ENCODE results near the gene BSG.
"Not testable (repeated sequence)": the region's sequence is repeated elsewhere in the genome, so short reads cannot be mapped to it uniquely, and the experiment has no call there.

The BSG gene

DNA sequence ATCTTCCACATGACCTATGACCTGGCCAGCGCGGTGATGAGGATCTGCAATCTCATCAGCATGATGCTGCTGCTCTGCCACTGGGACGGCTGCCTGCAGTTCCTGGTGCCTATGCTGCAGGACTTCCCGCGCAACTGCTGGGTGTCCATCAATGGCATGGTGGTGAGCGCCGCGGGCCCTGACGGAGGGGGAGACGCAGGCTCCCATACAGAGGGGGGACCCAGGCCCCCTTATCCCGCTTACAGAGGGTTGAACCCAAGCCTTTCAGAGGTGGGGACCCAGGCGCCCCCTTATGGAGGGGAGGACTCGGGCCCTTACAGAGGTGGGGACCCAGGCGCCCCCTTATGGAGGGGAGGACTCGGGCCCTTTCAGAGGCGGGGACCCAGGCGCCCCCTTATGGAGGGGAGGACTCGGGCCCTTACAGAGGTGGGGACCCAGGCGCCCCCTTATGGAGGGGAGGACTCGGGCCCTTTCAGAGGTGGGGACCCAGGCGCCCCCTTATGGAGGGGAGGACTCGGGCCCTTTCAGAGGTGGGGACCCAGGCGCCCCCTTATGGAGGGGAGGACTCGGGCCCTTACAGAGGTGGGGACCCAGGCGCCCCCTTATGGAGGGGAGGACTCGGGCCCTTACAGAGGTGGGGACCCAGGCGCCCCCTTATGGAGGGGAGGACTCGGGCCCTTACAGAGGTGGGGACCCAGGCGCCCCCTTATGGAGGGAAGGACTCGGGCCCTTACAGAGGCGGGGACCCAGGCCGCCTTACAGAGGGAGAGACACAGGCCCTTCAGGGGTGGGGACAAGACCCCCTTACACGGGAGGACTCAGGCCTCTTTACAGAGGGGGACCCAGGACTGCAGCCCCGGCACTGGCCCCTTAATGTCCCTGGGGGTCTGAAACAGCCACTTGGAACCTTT is 32.9 kb downstream of the BSG start:
- not testable (repeated sequence) for DNase-seq

DNA sequence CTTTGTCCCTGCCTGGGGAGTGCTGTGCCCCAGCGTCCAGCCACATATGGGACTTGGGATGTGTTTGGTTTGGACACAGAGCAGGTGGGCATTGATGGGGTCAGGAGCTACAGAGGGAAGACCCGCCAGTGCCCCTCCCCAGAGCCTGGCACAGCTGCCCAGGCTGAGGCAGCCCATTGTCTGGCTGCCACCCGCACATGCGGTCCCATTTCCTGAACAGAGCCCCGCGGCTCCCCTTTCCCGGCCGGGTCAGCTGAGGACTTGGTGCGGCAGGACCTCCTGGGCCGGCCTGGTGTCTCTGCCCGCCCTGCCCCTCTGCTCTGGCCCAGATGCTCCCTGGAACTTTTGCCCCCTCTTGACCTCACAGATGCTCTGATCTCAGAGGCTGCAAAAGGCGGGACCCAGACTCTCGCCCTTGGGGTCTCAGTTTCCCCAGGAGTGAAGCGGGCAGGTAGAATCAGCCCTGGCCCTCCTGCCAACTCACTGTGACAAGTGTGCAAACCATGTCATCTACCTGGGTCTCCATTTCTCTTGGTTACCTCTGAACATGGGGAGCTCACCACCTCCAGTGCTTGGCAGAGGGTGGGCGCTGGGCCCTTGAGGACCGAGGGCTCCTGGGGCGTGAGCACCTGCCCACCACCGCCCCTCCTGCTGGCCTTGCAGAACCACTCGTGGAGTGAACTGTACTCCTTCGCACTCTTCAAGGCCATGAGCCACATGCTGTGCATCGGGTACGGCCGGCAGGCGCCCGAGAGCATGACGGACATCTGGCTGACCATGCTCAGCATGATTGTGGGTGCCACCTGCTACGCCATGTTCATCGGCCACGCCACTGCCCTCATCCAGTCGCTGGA is 35.1 kb downstream of the BSG start:
- no peak for DNase-seq

DNA sequence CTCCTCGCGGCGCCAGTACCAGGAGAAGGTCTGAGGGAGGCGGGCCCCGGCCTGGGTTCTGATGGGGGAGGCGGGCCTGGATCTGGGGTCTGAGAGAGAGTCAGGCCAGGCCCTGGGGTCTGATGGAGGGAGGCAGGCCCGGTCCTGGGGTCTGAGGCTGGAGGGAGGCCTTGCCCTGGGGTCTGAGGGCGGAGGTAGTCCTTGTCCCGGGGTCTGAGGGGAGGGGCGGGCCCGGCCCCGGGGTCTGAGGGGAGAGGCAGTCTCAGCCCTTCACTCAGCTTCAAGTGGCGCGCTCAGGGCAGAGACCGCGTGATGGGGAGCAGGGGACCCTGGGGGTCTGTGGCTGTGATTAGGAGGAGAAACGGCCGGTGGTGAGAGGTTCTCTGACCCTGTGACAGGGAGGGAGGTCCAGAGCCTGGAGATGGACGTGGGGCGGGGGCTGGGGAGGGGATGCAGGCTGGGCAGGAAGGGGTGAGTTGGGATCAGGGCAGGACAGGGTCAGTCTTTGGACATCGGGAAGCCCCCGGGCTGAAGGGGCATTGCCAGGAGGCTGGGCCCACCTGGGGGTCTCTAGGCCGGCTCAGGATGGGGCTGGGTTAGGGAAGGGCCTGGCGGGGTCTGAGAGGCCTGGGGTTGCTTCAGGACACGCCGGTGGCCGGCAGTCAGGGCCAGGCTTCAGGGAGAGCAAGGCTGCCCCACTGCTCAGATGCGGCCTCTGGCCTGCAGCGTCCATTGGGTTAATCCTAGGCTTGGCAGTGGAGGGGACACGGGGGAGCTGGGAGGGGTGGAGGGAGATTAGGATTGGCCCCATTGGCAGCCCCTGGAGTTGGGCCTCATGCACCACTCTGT is 36.0 kb downstream of the BSG start:
- DNase-seq, result no peak

DNA sequence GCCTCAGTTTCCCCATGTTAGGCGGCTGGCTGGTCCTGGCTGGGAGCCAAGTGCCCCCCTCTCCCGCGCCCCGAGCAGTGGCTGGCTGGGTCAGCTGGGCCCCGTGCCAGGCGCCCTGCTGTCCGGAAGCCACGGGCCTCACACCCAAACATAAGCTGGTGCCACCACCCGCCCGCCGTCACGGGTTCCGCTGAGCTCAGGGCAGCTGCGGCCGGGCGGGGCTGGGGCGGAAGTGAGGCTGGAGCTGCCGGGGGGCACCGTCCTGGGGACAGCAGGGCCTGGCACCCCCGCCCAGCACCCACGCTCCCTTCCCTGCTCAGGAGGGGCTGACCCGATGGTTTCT is 36.6 kb downstream of the BSG start:
- no peak for DNase-seq

DNA sequence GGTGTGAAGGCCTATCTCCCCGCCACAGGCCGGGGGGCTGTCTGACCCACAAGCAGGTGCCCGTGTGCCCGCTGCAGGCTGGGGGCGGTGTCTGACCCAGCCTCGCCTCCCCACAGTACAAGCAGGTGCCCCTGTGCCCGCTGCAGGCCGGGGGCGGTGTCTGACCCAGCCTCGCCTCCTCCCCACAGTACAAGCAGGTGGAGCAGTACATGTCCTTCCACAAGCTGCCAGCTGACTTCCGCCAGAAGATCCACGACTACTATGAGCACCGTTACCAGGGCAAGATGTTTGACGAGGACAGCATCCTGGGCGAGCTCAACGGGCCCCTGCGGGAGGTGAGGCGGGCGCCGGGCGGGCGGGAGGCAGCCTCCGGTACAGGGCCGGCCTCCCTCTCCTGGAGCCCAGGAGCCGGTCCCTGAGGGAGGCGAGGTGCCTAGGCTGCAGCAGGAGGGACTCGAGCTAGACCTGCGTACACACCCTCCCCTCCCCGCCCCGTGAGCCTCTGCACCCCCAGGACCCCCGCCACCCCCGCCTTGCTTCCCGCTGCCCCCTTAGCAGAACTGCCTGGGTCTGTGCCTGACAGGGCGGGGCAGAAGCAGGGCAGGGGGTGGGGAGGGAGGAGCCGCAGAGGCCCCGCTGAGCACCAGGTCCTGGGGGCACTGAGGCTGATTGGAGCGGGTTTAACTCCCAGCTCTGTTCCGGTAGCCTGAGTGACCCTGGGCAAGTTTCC is 37.8 kb downstream of the BSG start:
- DNase-seq, result no peak

DNA sequence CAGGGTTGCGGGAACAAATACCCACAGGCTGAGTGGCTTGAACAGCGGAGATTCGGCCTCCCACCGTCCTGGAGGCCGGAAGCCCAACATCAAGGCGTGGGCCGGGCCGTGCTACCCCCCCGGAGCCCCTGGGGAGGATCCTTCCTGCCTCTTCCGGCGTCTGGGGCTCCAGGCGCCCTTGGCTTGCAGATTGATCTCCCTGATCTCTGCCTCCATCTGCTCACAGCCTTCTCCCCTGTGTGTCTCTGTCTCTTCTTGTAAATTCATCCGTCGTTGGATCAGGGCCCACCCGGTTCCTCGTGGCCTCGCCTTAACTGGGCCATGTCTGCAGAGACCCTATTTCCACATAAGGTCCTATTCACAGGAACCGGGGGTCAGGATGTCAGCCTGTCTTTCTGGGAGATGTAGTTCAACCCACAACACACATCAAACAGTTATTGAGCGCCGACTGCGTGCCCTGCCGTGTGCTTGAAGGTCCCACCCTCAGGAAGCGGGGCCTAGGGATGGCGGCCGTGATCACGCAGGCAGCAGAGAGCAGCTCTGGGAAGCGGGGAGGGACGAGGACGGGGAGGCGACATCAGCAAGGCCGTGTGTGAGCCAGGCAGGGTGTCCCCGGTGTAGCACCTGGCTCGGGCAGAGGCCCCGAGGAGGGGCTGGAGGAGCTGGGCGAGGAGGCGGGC is 38.5 kb downstream of the BSG start:
- DNase-seq, result no peak

DNA sequence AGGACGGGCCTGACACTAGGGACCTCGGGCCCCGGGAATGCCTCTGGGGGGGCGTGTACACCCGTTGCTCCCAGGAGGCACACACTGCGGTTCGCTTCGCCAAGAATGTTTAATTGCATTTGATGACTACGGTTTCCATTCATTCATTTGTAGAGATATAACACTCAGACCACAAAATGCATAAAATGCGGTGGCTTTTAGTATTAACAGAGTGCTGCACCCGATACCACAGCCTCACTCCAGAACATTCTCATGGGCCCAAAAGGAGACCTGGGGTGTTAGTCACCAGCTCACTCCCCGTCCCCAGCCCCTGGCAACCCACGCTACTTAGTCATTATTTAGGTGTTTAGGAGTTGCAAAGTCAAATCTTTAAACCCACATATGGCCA is 39.1 kb downstream of the BSG start:
- DNase-seq, result no peak

DNA sequence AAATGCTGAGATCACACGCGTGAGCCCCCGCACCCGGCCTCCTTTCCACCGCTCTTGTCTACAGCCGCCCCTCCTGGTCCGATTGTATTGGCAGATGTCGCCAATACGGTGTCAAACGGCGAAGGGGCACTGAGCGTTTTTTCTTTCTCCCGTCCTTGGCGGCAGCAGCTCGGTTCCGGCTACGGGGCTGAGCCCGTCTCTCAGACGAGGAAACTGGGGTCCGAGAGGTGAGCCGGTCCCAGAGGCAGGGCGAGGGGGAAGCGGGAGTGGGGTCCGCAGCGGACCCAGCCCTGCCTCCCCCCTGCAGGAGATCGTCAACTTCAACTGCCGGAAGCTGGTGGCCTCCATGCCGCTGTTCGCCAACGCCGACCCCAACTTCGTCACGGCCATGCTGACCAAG is 40.5 kb downstream of the BSG start:
- DNase-seq, result no peak

DNA sequence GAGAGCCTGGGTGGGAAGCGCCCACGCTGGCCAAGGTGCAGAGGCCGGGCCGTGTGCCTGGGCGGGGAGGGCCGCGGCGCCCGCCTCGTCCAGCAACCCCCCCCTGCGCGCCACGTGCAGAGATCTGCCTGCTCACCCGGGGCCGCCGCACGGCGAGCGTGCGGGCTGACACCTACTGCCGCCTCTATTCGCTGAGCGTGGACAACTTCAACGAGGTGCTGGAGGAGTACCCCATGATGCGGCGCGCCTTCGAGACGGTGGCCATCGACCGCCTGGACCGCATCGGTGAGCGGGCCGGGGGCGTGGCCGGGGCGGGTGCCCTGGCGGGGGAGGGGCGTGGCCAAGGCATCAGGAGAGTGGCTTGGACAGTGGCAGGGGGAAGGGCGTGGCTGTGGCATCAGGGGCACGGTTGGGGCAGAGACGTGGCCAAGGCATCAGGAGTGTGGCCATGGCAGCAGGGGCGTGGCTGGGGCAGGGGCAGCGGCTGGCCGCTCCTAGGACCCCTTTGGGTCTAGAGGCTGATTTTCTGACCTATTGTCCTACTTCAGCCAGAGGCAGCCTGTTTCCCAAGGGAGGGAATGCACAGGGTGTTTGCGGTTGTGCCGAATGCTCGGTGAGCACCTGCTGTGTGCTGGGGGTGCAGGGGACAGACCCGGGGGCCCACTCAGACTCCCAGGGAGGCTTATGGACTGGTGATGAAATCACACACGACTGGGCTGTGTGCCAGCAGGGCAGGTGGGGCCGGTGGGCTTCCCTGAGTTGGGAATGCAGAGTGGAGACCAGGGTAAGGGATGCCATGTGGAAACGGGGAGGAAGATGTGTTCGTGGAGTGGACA is 41.6 kb downstream of the BSG start:
- no peak for DNase-seq

DNA sequence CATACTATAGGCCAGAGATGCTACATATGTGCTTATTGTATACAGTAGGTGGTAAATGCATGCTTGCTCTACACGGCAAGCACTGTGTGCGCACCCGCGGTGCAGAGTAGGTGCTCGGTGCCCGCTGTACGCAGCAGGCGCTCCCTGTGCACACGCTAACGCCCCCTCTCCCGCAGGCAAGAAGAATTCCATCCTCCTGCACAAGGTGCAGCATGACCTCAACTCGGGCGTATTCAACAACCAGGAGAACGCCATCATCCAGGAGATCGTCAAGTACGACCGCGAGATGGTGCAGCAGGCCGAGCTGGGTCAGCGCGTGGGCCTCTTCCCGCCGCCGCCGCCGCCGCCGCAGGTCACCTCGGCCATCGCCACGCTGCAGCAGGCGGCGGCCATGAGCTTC is 43.2 kb downstream of the BSG start:
- DNase-seq, result no peak

DNA sequence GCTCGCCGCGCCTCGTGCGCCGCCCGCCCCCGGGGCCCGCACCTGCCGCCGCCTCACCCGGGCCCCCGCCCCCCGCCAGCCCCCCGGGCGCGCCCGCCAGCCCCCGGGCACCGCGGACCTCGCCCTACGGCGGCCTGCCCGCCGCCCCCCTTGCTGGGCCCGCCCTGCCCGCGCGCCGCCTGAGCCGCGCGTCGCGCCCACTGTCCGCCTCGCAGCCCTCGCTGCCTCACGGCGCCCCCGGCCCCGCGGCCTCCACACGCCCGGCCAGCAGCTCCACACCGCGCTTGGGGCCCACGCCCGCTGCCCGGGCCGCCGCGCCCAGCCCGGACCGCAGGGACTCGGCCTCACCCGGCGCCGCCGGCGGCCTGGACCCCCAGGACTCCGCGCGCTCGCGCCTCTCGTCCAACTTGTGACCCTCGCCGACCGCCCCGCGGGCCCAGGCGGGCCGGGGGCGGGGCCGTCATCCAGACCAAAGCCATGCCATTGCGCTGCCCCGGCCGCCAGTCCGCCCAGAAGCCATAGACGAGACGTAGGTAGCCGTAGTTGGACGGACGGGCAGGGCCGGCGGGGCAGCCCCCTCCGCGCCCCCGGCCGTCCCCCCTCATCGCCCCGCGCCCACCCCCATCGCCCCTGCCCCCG is 43.8 kb downstream of the BSG start:
- DNase-seq, result no peak

DNA sequence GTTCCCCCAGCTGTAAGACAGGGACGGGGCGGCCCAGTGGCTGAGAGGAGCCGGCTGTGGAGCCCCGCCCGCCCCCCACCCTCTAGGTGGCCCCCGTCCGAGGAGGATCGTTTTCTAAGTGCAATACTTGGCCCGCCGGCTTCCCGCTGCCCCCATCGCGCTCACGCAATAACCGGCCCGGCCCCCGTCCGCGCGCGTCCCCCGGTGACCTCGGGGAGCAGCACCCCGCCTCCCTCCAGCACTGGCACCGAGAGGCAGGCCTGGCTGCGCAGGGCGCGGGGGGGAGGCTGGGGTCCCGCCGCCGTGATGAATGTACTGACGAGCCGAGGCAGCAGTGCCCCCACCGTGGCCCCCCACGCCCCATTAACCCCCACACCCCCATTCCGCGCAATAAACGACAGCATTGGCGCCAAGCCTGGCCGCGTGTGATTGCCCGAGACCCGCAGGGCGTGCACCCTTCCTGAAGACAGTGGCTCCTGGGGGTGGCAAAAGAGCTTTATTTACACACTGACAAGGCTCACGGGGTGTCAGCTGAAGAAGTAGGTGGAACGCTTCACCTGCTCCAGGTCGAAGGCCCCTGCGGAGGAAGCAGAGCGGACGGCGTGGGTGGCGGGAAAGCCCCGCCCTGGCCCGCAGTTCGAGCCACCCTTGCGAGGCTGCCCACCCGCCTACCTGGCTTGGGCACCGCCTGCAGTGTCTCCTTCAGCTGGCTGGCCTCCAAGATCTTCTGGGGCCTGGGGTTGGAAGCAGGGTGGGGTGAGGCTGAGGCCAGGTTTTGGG is 44.5 kb downstream of the BSG start:
- DNase-seq, result no peak

DNA sequence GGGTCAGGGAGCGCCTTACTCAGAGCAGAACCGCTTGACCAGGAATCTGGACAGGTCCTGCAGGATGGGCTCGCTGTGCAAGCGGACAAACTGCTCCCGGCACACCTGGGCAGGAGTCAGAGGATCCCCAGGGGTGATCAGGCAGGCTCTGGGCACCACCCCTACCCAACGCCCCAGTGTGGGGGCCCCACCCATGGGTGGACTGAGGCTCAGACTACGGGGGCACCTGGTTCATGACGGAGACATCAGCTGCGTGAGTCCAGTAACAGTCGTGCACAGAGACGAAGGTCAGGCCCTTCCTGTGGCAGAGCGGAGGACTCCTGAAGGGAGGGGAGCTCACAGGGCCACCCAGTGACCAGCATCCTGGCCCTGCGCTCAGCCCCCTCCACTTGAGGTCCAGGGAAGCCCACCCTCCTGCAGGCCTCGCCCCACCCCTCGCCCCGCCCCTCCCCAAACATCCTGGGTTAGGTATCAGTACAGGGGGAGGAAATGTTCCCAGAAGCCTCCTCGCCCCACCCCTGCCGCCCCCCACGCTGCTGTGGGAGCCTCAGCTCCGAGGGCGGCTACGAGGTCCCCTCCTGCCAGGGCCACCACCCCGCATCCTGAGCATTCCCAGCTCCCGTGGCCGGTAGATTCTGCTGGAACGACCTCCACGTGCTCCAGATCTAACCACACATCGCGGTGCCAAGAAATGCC is 45.3 kb downstream of the BSG start:
- no peak for DNase-seq

DNA sequence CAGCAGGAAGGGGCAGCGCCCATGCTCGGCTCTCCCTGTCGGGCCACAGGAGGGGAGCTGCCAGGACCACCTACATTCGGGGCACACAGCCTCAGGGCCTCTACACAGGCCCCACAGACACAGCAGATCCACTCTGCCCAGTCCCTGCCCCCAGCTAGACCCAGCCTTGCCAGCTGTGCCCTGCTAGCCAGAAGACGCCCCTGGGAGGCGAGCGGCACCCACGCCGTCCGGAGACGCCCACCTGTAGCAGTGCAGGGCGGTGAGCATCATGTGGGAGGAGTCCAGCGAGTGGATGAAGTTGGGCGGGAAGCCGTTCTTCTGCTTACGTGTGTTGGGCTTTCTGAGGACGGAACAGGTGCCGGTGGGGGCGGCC is 45.8 kb downstream of the BSG start:
- DNase-seq, result no peak

DNA sequence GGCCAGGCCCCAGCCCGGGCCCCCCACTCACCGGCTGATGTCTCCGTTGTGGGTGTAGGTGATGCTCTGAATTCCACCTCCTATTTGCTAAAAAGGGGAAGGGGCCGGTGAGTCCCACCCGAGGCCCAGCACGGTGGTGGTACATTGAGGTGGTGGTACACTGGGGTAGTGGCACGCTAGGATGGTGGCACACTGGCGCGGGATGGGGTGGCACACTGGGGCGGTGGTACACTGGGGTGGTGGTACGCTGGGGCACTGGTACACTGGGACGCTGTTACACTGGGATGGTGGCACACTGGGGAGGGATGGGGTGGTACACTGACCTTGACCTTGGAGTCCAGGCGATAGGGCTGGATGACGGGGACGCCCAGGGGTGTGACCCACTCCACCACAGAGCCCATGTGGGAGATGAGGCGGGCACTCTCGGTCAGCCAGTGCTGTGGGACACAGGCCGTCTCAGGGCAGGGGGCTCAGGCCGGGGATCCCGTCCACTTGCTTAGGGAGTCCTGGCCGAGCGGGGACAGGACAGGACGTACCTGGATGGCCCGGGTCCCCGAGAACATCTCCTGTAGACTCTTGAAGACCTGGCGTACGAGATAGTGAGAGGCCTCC is 46.4 kb downstream of the BSG start:
- no peak for DNase-seq

DNA sequence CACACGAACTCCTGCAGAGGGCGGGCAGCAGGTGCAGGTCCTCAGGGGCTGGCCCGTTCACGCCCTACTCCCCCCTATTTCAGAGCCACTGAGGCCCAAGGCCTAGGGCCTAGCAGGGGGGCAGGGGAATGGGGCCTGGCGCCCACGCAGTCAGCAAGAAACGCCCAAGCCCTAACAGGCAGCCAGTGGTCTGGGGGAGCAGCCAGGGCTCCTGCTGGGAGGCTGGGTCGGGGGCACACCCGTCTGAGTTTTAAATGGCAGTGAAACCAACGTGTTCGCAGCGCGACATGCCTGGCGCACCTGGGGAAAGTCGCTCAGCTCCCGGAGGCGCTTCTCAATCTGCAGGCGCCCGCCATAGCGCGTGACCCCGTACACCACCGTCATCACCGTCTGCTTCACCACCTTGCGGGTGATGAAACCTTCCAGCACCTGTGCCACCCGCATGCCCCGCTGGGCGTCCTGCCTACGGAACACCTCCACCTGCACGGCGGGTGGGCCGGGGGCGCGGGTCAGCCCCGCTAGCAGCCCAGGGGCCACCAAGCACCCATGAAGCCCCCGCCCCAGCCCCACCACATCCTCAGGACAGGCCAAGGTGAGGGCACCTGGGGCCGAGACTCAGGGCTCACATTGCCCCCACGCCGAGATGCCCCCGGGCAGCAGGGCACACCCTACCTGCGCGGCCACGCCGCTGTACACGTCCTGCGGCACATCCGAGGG is 47.0 kb downstream of the BSG start:
- no peak for DNase-seq

DNA sequence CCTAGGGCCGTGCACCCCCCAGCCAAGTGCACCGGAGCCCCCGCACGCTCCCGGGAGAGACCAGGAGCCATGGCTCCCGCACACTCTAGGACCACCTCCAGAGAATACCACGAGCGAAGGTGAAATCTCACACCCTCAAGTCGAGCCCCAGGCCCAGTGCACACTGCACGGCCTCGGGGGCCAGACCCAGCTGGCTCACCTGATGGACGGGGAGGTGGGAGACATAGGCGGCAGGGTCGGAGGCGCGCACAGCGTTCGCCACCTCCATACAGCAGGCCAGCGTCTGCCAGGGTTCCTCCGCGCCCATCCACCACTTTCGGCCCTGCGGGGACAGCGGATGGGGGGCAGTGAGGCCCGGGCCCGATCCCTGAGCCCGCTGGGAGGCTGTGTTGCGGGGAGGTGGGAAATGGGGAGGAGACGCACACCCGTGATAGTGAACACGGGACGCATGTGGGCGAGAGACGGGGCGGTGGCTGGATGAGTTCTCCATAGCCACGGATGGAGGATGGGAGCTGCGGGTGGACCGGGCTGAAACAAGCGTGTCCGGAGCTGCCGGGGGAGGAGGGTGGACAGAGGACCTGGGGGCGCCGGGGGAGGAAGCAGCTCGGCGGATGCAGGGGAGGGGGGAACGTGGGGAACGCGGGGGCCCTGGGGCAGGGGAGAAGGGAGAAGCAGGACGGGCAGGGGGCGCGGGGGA is 47.9 kb downstream of the BSG start:
- DNase-seq, result no peak
